GM18951 (cell line): ENCODE measurements around the gene ITGA2B.
"Not testable (repeated sequence)": the region's sequence is repeated elsewhere in the genome, so short reads cannot be mapped to it uniquely, and the experiment has no call there.

Source experiments
- POLR2A ChIP-seq: IDR thresholded peaks from 4 replicates; pipeline ENCODE4 v1.6.1; 2011; ENCODE audit warnings: mild to moderate bottlenecking; ENCODE audit not compliant: insufficient read length, insufficient read depth; ENCODE audit errors: extremely low read depth
- in situ Hi-C: fragments of 300-500 bp; cut with MboI; formaldehyde crosslinking; loops from one replicate; pipeline ENCODE4 v1.12.0; 2022; ENCODE audit warnings: low sequenced_read_pairs, mixed read lengths, inconsistent platforms; ENCODE audit not compliant: unreplicated experiment

The ITGA2B gene

GRCh38 chr17:44383861-44384260 is 5.6 kb downstream of the ITGA2B start:
- no peak for TF ChIP-seq POLR2A
- in situ Hi-C loops: no loop called here

GRCh38 chr17:44383363-44383762 is 6.1 kb downstream of the ITGA2B start:
- in situ Hi-C loops: no loop called here
- TF ChIP-seq POLR2A: no peak

- no peak for TF ChIP-seq POLR2A
- in situ Hi-C loops: no loop called here
Observed at GRCh38 chr17:44382917-44383316, 6.5 kb downstream of the ITGA2B start.

DNA sequence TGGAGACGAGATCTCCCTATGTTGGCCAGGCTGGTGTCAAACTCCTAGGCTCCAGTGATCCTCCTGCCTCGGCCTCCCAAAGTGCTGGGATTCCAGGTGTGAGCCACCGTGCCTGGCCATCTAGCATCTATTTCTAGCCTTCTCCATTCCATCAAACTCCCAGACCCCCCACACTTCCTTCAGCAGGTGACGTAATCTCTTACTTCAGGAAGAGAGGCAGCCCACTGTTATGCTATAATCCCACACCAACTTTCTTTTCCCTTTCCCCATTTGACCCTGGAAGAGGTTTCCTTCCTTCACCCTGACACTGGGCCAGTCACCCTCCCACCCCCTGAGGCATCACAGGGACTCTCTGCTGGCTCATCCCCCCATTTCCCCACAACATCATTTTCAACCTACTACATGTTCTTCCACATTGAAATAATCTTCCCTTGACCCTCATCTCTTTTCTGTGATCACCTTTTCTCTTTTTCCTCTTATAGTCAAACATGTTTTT is 7.6 kb downstream of the ITGA2B start:
- TF ChIP-seq POLR2A: no peak
- in situ Hi-C loops: no loop called here

- in situ Hi-C loops: no loop called here
- no peak for TF ChIP-seq POLR2A
Observed at GRCh38 chr17:44380767-44381166, 8.7 kb downstream of the ITGA2B start.

- in situ Hi-C loops: no loop called here
- no peak for TF ChIP-seq POLR2A
Observed at GRCh38 chr17:44379887-44380286, 9.6 kb downstream of the ITGA2B start.

DNA sequence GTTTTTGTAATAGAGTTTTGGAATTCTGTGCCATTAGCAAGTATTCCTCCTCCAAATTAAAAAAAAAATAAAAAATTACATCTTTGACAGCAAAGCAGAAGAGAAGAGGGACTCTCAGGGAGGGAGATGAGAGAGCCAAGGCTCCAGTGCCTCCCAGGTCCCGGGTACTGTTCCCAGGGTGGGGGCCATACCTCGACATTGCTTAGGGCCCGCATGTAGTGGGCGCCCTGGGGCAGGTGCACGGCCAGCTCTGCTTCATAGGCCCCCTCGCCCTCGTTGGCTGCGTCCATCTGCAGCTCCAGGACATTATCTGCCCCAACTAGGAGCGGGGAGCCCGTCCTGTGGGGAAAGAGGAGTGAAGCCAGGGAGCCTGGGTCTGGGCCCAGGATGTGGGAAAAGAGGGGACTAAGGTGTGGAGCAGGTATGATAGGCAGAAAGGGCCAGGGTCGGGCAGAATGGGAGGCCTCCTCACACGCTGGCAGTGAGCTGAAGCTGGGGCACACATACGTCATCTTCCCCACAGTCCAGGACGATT is 11.2 kb downstream of the ITGA2B start:
- no peak for TF ChIP-seq POLR2A
- in situ Hi-C loops: no loop called here

DNA sequence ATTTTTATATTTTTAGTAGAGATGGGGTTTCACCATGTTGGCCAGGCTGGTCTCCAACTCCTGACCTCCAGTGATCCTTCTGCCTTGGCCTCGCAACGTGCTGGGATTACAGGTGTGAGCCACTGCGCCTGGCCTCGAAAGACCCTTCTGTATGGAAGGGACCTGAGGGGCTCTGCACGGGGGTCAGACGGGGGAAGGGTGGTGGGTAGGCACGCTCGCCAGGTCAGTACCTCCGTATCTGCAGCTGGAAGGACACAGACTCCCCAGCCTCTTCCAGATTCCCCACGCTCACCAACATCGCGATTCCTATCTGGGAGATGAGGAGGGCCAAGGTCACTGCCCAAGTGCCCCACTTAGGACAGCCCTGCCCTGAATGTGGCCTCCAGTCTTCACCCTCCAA is 12.7 kb downstream of the ITGA2B start:
- TF ChIP-seq POLR2A: no peak
- in situ Hi-C loops: no loop called here

GRCh38 chr17:44376124-44376523 is 13.3 kb downstream of the ITGA2B start:
- TF ChIP-seq POLR2A: no peak
- in situ Hi-C loops: no loop called here

DNA sequence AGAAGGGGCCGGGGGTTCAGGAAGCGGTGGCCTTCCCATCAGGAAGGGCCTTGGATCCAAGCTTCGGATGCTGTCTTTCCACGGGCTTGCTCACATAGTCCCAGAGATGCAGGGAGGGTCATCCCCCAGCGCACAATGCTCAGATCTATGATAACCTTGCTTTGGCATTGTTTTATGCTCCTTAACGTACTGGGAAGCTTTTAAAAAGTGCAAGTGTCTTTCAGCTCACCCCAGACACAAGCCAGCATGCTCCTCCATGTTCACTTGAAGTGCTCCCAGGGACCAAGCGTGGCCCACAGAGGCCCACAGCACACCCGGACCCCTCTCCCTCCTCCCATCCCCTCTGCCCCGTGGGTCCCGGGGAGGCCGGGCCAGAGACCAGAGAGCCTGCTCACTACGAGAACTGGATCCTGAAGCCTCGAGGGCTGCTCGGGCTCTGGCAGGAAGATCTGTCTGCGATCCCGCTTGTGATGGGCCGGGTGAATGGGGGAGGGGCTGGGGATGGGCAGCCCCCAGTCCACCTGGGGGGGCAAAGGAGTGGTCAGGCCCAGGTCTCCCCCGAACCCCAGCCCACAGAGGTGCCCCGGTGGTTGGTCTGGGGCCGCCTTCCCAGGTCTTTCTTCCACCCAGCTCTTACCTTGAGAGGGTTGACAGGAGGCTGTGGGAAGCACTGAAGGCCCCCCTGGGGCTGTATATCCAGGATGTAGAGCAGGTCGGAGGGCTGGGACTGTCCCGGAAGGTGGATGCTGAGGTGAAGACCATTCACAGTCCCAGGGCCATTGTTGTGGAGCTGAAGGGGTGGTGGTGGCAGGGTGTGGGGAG is 14.0 kb downstream of the ITGA2B start:
- TF ChIP-seq POLR2A: no peak
- in situ Hi-C loops: no loop called here

- no peak for TF ChIP-seq POLR2A
- in situ Hi-C loops: no loop called here
Observed at GRCh38 chr17:44374306-44375195, 14.9 kb downstream of the ITGA2B start.

GRCh38 chr17:44372036-44372435 is 17.4 kb downstream of the ITGA2B start:
- no peak for TF ChIP-seq POLR2A
- in situ Hi-C loops: no loop called here

DNA sequence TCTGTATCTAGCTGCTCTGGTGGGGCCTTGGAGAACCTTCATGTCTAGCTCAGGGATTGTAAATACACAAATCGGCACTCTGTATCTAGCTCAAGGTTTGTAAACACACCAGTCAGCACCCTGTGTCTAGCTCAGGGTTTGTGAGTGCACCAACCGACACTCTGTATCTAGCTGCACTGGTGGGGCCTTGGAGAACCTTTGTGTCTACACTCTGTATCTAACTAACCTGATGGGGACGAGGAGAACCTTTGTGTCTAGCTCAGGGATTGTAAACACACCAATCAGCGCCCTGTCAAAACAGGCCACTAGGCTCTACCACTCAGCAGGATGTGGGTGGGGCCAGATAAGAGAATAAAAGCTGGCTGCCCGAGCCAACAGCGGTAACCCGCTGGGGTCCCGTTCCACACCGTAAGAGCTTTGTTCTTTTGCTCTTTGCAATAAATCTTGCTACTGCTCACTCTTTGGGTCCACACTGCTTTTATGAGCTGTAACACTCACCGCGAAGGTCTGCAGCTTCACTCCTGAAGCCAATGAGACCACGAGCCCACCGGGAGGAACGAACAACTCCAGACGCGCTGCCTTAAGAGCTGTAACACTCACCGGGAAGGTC is 19.9 kb downstream of the ITGA2B start:
- in situ Hi-C loops: not testable (repeated sequence)

GRCh38 chr17:44368391-44369243 is 20.8 kb downstream of the ITGA2B start:
- in situ Hi-C loops: not testable (repeated sequence)
